Tibial nerve (tissue), 4 donors: ENCODE measurements around the gene THSD4.

Experiments
- CTCF ChIP-seq, 5 experiments: fragments of 200-600 bp in 3 of 5; fragments of 450-650 bp in 2 of 5; sonication (generic) in 3 of 5; IDR thresholded peaks; one replicate each; pipeline ENCODE4 v1.5.1; 2016 to 2019; ENCODE audit warnings: antibody characterized with exemption in 5 of 5, mild to moderate bottlenecking in 3 of 5, moderate library complexity in 2 of 5
- EP300 ChIP-seq, 2 donors: sonication (generic); formaldehyde crosslinking; IDR thresholded peaks; one replicate each; pipeline ENCODE4 v1.6.1; 2017; ENCODE audit warnings: antibody characterized with exemption in 2 of 2, mild to moderate bottlenecking in 1 of 2

DNA sequence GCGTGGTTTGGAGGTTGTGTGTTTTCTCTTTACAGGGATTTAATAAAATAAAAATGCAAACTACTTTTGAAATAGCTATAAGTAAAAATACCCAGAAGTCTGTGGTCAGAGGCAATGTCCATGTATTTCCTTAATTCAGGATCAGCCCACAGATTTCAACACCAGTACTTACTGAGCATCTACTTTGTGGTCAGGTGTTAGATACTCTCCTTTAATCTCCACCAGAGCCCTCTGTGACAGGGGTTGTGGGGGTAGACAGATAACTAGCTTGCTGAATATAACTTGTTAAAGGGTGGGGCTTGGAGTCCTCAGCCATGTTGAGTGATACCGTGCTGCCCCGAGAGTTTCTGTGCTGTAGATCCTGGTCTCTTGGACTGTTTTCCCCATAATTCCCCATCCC is 451.0 kb downstream of the THSD4 start:
- TF ChIP-seq CTCF (IDR thresholded peaks at IDR 0.05): no peak
- no peak for TF ChIP-seq EP300 (IDR thresholded peaks at IDR 0.05)
